ENCODE measurements around the gene LINGO1.

Gene LINGO1

DNA sequence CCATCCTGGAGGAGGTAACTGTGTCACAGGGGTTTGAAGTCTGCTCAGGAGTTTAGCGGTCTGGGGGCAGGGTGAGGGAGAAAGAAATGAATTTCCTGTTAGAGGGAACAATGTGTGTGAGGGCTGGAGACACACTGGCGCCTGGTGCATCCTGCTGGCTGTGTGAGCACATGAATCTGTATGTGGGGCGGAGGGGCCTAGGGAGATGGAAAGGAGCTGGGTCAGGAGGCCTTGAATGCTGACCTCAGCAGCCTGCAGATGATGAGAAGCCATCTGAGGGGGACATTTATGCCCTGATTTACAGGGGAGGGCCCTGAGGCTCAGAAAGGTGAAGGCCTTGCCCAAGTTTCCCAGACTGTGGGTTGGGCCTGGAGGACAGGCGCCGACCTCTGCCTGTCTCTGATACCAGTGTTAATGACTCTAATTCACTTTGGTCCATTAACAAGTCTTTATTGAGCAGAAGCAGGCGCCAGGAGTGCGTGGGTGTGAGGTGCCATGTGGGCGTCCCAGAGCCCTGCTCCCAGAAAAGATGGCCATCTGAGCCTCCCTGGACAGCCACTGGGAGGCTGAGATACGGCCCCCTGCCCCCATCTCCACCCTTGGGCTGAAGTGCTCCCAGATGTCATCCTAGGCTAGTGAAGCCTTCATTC is 34.8 kb downstream of the LINGO1 start:
- DNase-seq (ENCODE audit: low read depth in 2 of 2): no peak

DNA sequence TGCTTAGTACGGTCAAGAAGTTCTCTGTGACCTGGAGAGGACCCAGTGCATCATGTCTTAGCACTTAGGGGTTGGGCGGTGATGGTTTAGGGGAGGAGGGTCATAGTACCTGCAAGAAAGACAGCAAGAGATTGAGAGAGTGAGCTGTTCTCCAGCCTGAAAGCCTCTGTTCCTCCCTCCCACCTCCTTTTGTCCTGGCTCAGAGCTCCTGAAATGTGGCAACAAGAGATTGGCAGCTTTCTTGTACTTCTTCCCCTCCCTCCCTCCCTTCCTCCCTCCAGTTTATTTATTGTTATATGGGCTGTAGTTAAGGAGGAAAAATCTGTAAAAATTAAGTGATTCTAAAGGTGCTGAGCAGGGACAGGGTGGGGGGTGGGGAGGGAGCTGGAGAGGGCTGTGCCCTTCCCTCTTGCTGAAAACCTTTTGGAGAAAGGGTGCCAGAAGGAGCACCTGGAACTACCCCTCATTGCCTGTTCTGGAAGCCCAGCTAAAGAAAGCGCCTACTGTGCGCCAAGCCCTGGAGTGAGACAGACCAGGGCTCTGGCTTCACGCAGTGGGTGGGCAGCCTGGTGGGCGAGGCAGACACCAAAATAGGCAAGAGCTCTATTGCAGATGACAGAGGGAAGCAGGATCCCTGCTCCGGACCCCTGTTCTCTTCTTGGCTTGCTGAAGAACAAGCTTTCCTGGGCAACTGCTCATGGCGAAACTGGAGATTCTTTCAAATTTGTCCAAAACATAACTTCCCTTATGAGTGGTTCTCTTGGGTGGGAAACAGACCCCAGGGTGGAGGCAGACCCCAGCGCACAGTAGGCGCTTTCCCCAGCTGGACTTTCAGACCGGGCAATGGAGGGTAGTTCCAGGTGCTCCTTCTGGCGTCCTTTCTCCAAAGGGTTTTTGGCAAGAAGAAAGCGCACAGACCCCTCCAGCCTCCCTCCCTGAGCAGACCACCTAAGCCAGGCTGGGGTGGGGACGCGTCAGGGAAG is 35.6 kb downstream of the LINGO1 start:
- DNase-seq (ENCODE audit: low read depth in 2 of 2): no peak

DNA sequence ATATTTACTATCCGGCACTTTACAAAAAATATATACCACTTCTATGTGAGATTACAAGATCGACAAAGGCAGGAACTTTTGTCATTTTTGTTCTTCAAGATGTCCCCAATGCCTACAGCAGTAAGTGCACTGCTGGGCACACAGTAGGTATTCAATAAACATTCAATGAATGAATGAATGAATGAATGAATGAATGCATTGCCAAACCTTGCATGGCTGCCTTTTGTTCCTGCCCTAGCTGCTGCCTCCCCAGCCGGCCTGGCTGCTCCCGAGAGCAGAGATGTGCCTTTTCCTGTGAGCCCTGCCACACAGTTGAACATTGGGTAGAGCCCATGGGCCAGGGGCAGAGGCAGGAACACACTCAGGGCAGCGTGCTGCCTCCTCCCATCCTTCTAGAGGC is 37.5 kb downstream of the LINGO1 start:
- no peak for DNase-seq (ENCODE audit: low read depth in 2 of 2)

DNA sequence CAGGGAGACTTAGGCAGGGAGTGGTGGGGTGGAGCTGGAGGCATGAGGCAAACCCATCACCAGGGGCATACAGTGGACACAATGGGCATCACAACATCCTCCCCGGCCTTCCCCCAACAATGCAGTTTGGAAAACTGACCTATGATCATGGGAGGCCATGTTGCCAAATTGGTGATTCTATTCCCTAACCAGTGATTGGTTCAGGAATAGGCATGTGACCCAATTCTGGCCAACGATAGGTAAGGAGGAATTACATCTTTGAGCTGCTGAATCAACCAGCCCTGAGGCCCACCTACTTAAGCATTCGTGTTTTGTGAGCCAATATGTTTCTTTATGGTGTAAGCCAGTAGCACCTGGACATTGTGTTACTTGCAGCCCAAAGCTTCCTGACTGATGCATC is 40.0 kb downstream of the LINGO1 start:
- DNase-seq (ENCODE audit: low read depth in 2 of 2): no peak

DNA sequence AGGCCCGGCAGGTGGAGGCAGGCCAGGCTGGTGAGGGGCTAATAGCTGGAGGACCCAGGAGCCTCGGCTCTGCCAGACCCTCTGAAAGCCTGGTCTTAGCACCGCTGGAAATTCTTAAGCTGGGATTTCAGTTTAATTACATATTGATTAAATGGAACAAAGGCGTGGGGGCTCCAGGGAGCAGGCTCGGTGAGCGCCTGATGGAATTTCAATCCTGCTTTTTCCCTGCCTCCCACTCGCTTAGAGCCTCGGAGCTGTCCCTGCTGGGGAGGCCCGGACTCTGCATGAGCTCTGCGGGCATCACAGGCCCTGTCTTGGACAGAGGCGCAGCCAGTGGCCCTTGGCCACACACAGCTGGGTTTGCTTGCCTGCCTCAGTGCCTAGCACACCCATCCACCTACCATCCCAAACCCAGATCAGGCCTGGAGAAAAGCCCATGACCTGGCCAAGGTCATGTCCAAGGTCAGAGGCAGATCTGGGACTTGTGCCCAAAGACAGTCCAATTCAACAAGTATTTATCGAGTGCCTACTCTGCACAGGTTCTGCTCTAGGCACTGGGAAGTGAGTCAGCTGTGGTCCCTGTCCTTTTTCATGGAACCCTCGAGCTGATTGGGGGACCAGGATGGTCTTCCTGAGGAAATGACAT is 40.6 kb downstream of the LINGO1 start:
- no peak for DNase-seq (ENCODE audit: low read depth in 2 of 2)

DNA sequence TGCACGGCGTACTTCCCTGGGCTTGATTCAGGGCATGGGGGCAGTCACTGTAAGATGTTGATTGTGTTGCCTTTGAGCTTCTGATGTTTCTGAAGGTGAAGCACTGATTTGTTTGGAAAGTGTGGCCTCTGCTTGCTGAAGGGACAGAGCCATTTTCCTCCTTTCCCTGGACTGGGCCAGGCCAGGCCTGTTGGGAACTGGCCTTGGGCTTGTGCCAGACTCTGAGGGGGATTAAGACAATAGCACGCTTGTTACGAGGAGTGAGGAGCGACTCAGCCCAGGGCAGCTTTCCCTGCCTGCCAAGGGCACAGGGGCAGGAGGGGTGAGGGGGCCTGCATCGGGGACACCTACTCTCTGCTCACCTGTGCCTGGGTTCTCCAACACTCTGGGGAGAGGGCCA is 42.9 kb downstream of the LINGO1 start:
- no peak for DNase-seq (ENCODE audit: low read depth in 2 of 2)

DNA sequence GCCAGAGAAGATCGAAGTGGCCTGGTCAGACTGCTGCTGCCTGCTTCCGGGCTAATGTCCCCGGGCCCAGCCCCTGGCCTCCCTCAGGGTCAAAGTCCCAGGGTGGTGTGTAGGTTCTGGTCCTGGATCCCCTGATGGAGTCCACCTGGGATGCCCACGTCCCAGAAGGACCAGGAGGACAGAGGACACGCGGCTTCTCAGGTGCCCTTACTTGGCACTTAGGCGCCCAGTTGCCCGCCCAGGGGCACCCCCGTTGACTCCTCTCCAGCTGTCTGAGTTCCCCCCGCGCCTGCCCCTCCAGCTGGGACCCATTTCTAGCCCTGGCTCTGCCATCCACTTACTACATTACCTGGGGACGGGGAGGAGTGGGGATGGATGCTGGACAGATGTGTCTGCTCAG is 44.6 kb downstream of the LINGO1 start:
- no peak for DNase-seq (ENCODE audit: low read depth in 2 of 2)

DNA sequence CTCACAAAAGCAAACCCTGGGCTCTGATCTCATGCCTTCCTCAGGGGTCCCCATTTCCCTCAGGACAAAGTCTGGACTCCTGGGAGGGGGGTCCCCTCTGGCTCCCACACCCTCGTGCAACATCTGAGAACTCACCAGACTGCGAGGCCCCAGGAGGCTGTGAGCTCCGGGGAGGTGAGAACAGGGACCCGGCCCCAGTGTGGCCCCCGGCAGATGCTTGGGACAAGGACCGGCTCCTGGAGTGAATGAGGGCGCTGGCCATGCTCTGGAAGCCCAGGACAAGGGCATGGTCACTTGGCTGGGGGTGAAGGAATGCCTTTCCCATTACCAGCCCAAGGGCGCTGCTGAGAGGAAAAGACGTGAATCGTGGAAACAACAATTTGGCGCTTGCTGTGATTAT is 48.0 kb downstream of the LINGO1 start:
- no peak for DNase-seq (ENCODE audit: low read depth in 2 of 2)

DNA sequence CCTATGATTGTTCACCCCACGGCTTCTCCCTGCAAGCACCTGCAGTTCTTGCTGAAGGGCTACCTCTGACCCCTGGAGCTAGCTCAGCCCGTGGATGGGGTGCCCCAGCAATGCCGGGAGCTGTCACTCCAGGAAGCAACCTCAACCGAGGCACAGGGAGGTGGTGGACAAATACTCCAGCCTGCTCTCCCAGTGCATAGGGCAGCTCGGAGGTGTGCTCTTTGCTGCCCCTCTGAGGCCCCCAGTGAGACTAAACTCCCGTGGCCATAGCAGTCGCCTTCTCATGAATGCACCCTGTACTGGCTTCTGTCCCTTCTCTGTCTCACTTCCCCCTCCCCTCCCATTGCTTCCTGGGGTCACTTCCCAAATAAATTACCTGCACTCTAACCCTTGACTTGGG is 48.5 kb downstream of the LINGO1 start:
- no peak for DNase-seq (ENCODE audit: low read depth in 2 of 2)

DNA sequence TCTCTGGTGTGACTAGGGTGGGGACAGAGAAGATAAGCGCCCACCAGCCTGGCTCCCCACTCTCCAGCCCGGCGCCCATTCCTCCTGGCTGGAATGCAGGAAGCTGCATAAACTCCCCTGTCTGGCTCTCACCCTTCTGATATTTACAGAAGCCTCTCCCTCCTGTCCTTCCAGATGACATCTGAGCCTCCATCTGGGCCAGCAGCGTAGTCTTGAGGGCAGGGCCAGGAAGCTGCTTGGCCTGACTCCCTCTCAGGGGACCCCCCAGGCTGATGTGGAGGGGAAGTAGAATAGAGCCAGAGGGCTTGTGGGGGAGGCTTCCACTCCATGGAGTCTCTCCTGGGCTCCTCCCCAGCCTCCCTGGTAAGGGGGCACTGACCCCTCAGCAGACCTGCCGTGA is 49.9 kb downstream of the LINGO1 start:
- DNase-seq (ENCODE audit: low read depth in 2 of 2): no peak

DNA sequence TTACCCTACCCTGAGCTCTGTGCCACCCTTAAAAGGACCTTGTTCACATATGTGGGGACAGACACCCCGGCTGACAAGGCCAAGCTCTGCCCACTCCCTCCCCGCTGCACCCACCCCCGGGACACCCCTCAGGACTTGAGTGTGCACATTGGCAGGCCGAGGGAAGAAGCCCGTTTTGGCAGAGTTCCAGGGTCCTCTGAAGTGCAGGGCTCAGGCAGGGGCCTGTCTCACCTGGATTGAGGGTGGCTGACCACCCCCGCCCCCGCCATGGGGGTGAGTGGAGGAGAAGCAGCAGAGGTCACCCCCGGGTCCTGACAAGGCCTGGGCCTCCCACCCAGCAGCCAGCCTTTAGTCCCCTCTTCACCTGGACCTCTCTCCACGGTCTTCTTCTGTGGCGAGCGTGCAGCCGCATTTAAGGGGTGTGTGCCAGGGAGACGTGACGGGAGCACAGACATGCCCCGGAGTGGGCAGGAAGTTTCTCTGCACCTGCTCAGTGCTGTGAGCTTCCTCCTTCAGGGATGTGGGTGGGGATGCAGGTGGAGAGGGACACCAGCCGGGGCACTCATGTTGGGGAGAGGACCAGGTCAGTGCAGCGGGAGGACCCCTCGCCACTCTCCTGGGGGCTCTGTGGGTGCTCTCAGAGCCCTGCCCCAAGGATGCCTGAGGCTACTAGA is 50.7 kb downstream of the LINGO1 start:
- DNase-seq (ENCODE audit: low read depth in 2 of 2): no peak

DNA sequence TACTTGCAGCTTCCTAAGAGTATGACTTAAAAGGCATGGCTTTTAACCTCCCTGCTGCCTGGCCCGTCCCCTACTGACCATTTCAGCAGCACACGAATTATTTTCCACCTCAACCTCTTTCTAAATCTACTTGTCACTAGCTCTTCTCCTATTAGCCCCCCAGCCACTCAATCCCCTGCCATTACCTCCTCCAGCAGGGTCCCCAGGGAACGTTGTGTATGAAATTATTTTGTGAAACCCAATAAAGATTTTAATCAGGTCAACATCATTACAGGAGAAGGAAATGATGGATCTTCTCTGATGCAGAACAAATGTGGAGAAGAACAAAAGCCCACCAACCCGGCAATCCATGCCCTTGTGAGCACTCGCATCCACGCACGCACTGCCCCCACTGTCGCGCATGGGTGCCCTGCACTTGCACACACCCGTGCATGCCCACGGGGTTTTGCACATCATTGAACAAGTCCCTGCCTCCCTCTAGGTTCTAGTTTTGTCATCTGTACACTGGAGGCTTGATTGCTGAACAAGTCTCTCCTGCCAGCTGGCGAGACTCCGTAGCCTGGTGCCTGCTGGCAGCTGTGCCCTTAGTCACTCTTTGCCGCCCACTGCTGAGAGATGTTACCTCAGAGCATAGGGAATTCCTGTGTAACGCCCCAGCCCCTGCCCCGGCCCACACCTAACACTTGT is 51.6 kb downstream of the LINGO1 start:
- no peak for DNase-seq (ENCODE audit: low read depth in 2 of 2)

DNA sequence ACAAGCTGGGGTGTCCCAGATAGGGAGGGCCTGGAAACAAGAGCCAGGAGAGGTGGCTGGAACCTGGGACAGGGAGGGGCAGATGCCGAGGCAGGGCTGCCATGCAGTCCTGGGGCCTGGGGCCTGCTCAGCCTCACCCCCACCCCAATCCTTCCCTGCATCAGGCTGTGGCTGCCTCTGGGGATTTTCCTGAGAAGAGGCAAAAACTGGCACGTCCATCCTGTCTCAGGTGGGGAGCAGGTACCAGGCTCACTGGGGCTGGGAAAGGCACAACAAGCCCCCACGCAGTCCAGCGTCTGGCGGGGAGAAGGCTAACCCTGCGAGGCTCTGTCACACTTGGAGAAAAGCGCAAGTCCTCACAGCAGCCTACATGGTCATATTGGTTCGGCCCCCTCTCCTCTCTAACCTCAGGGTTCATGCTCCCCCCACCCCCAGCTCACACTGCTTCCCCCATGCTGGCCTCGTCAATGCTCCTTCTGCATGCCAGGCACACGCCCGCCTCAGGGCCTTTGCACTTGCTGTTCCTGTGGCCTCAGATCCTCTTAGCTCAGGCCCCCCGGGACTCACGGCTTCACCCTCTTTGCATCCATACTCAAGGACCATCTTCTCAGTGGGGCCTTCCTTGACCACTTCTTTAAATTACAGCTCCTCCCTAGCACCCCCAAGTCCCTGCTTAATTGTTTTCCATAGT is 53.1 kb downstream of the LINGO1 start:
- DNase-seq (ENCODE audit: low read depth in 2 of 2): no peak

DNA sequence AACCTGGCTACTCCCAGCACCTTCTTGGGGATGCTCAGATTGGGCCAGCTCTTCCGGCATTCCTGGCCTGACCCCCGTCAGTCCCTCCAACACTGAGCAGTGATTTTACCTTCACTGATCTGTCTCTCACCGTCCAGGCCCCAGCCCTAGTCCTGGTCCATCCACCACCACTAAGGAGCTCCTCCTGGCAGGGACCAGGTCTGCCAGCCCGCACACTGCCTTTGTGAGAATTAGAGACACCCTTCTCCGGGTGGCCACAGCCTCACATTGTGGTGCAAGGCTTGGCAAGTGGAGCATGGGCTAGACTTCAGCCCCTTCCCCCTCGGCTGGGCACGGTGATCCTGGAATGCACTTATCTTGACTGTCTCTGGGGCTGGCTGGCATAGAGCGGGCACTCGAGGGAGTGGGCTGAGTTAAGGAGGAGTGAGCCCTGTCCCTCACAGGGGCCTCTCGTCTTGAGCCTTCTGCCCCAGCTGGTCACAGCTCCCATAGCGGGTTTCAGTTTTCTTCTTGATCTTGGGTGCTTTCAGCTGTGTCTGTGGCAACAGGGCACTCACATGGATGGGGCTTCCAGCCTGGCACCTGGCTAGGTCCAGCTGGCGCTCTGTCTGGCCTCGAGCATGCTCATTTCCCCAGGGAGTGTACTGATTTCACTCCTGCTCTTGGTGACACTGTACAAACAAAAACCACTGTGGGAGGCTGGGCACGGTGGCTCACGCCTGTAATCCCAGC is 53.9 kb downstream of the LINGO1 start:
- no peak for DNase-seq (ENCODE audit: low read depth in 2 of 2)

DNA sequence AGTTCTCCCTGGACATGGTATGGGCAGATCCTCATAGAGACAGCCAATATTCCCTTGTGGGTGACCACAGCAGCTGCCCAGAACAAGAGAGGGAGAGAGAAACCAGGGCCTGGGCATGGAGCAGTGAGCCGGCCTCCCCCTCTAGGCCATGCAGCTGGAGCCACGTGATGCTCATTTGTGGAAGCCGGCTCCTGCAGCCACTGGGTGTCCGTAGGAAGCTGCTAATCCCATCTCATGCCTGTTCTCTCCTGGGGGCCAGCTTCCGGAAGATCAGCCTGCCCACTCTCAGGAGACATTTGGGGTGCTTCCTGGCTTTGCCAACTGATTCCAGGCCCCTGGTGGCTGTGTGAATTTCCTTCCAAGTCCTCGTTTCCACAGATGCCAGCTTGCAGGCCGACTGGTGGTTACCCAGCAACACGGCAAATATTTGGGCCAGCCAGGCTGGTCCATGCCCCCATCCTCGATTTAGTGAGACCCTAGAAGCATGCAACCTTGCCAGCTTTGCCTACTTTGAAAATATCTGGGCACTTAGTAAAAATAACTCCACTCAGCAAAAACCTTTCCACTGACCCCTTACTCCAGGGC is 55.3 kb downstream of the LINGO1 start:
- DNase-seq (ENCODE audit: low read depth in 2 of 2): no peak

DNA sequence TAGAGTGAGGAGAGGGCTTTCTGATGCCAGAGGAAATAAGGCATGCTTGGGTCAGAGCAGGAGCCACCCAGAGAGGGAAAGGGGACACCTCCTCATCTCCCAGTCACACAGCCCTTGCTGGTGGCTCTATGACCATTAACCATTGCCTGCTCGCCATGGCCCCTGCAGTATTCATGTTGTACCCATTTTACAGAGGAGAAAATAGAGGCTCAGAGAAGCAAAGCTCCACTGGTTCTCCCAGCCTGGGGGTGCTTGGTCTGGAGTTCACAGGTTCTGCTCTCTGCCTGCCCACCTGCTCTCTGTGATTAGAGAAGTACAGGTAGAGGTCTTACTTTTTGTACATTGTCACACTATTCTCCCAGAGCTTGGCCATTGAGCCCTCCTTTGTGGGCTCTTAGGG is 56.2 kb downstream of the LINGO1 start:
- DNase-seq (ENCODE audit: low read depth in 2 of 2): no peak

DNA sequence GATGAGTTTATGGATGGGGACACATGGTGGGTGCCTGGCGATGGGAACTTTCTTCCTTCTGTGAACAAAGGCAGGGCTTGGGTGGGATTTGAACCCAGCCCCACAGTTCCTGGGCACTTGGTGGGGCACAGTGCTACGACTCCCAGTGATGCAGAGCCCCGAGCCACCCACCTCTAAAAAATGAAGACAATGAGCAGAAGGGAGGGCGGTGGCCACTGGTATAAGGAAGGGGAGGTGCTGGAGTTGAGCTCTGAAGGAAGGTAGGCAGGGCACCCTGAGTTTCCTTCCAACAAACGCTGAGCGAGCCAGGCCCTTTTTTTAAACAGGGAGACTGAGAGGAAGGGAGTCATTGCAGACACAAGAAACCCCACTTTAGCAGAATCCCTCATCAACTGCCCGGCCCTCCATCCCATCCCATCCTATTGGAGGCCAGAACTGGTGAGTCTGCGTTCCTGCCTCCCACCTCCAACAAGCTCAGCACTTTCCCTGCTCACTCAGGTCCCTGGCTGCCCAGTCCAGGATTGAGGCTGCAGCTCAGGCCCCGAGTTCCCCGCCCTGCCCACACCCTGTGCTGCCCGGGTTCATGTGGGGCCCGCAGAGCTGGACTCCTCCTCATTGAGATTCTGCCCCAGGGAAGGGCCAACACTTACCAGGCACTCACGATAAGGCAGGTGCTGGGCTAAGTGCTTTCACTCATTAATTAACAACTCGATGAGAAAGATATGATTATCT is 57.3 kb downstream of the LINGO1 start:
- DNase-seq (ENCODE audit: low read depth in 2 of 2): no peak

DNA sequence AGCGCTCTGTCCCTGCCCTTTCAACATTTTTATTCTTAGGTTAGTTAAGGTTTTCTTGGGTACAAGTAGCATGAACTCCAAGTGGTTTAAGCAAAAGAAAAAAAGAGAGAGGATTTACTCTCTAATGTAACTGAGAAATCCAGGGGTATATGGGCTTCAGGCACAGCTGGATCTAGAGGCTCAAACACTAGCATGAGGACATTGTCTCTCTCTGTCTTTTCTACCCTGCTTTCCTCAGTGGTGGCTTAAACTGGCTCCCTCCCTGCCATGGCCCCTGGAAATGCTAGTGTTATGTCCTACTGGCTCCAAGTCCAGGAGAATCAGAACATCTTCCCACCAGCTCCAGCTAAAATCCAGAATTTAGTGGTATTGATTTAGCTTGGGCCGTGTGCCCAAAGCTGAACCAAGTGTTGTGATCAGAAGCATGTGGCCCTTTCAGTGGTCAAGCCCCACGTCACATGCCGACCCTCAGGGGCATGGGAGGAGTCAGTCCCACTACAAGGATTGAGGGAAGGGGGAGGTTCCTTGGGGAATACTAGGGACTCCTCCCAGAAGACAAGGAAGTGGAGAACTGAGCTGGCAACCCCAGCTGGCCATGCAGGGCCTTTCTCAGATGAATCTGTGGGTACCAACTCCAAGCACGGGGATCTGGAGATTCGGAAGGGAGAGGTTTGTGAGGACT is 58.0 kb downstream of the LINGO1 start:
- DNase-seq (ENCODE audit: low read depth in 2 of 2): no peak

DNA sequence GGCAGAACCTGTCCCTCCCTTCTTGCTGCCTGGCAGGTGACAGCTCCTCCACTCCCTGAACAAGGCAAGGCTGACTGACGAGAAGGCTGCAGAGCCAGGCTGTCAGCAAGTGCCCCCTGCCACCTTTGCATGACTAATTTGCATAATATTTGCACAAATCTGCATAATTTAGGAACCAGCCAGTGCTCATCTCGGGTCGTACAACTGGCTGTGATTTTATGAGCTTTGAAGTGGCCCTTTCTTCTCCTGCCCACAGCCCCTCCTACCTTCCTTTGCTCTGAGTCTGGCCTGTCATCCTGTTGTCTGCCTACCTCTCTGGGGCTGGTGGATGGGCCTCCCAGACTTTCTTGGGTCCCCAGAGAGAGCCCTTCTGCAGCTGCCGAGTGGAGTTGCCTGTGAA is 58.9 kb downstream of the LINGO1 start:
- DNase-seq (ENCODE audit: low read depth in 2 of 2): no peak

All from stimulated activated CD8-positive, alpha-beta memory T cell treated with anti-CD3 and anti-CD28 coated beads, Interleukin-15, amount 100 ng/mL, for 48 hours (primary cell).